Gastrocnemius medialis (tissue), 4 donors: Measurements from ENCODE around the gene GNAO1. TPM values are rescaled to one million over a fixed set of nuclear protein-coding genes. Genes with fewer than 3 reads are reported as not detected.

Experiments used
- ATAC-seq, 2 donors: fragments of 150-250 bp; one replicate each; pipeline ENCODE4 v1.9.1; 2016
- DNase-seq, 2 donors: peaks; one replicate each; pipeline ENCODE4 v3.0.0-alpha.2; 2019
- H3K27ac ChIP-seq, 4 donors: fragments of 200-600 bp; sonication (generic); 1 replicate in 1 of 4; 2 replicates in 3 of 4; pipeline ENCODE4 v1.5.1; 2016 to 2018; ENCODE audit warnings: mild to moderate bottlenecking in 2 of 4, moderate library complexity in 1 of 4
- H3K27me3 ChIP-seq, 3 donors: fragments of 200-600 bp; sonication (generic) in 2 of 3; 1 replicate in 1 of 3; 2 replicates in 2 of 3; pipeline versions ENCODE4 v1.5.1 to v1.6.0; 2016 to 2019; ENCODE audit warnings: mild to moderate bottlenecking in 1 of 3, moderate library complexity in 1 of 3
- H3K36me3 ChIP-seq, 2 donors: fragments of 200-600 bp; sonication (generic) in 1 of 2; one replicate each; pipeline ENCODE4 v1.5.1; 2017 to 2018
- H3K4me1 ChIP-seq, 2 donors: fragments of 200-600 bp; sonication (generic) in 1 of 2; one replicate each; pipeline ENCODE4 v1.5.1; 2016 to 2017; ENCODE audit warnings: mild to moderate bottlenecking in 2 of 2
- H3K4me3 ChIP-seq, 4 donors: fragments of 200-600 bp; sonication (generic) in 3 of 4; 1 replicate in 1 of 4; 2 replicates in 3 of 4; pipeline ENCODE4 v1.5.1; 2016 to 2019; ENCODE audit warnings: mild to moderate bottlenecking in 2 of 4
- H3K9me3 ChIP-seq, 3 donors: fragments of 200-600 bp; sonication (generic) in 2 of 3; 1 replicate in 1 of 3; 2 replicates in 2 of 3; pipeline ENCODE4 v1.5.1; 2016 to 2019
- CTCF ChIP-seq, 5 experiments: fragments of 450-650 bp in 3 of 5; fragments of 200-600 bp in 2 of 5; sonication (generic) in 2 of 5; IDR thresholded peaks in 4 of 5; conservative IDR thresholded peaks in 1 of 5; 1 replicate in 4 of 5; 2 replicates in 1 of 5; pipeline ENCODE4 v1.5.1; 2016 to 2019; ENCODE audit warnings: antibody characterized with exemption in 5 of 5, mild to moderate bottlenecking in 3 of 5, moderate library complexity in 3 of 5
- POLR2A ChIP-seq, 2 donors: fragments of 450-650 bp; IDR thresholded peaks; one replicate each; pipeline ENCODE4 v1.6.1; 2017; ENCODE audit warnings: antibody characterized with exemption in 2 of 2, mild to moderate bottlenecking in 2 of 2, moderate library complexity in 2 of 2
- in situ Hi-C, 4 donors: fragments of 200-750 bp; cut with MboI; loops; one replicate each; pipeline versions ENCODE4 v1.15.0 to v1.8.0; 2017; ENCODE audit warnings: low sequenced_read_pairs in 4 of 4
- intact Hi-C: fragments of 100-400 bp; cut with DNase I; formaldehyde crosslinking; loops from one replicate; pipeline ENCODE4 v1.15.1; 2023; ENCODE audit warnings: low total_unique reads
- total RNA-seq, 4 donors: library from RNA; depleted of rRNA; stranded (reverse); fragments of >200 nt; gene quantifications; one replicate each; pipeline versions ENCODE4 v1.1.0 to v1.2.3, GENCODE V29; 2016

Gene GNAO1
- total RNA-seq, 4 donors from 2014 or later = 0.25 to 2.0 (median 0.79) TPM

GRCh38 chr16:56289416-56289815, 98.1 kb downstream of the GNAO1 start:
- Histone ChIP-seq H3K27ac (no peak overlapping the region), H3K36me3 (no peaks in the 10 kb centered on the region), H3K9me3 (no peaks in the 10 kb centered on the region), H3K27me3 (no peaks in the 10 kb centered on the region), H3K4me3 (no peak overlapping the region), H3K4me1 (no peaks in the 10 kb centered on the region)
- no peak for ATAC-seq
- intact Hi-C loops = no loop called here
- no peak for DNase-seq
- no peak for TF ChIP-seq CTCF (IDR thresholded peaks at IDR 0.05 in 4 of 5, conservative IDR thresholded peaks at IDR 0.05 in 1 of 5)
- no peak for TF ChIP-seq POLR2A (IDR thresholded peaks at IDR 0.05)
- in situ Hi-C loops = no loop called here

GRCh38 chr16:56289862-56290261, 98.6 kb downstream of the GNAO1 start:
- no peak overlapping the region for H3K4me3 ChIP-seq
- no peak for ATAC-seq
- TF ChIP-seq CTCF (IDR thresholded peaks at IDR 0.05 in 4 of 5, conservative IDR thresholded peaks at IDR 0.05 in 1 of 5) (no peak), POLR2A (IDR thresholded peaks at IDR 0.05) (no peak)
- in situ Hi-C loops = no loop called here
- no peaks in the 10 kb centered on the region for H3K9me3 ChIP-seq
- no peaks in the 10 kb centered on the region for H3K27me3 ChIP-seq
- H3K27ac ChIP-seq = no peak overlapping the region
- intact Hi-C loops = no loop called here
- H3K36me3 ChIP-seq = no peaks in the 10 kb centered on the region
- no peak for DNase-seq
- H3K4me1 ChIP-seq = peaks cover 0 to under 1% of the 10 kb centered on the region in 2 donors

GRCh38 chr16:56294014-56294413, 102.7 kb downstream of the GNAO1 start:
- ATAC-seq = no peak
- intact Hi-C loops = no loop called here
- Histone ChIP-seq H3K4me3 (no peak overlapping the region), H3K36me3 (no peaks in the 10 kb centered on the region), H3K27me3 (no peaks in the 10 kb centered on the region), H3K27ac (no peak overlapping the region), H3K9me3 (no peaks in the 10 kb centered on the region), H3K4me1 (peaks cover 11 to 16% of the 10 kb centered on the region in 2 donors)
- no peak for DNase-seq
- in situ Hi-C loops = no loop called here
- TF ChIP-seq CTCF (IDR thresholded peaks at IDR 0.05 in 4 of 5, conservative IDR thresholded peaks at IDR 0.05 in 1 of 5) (no peak), POLR2A (IDR thresholded peaks at IDR 0.05) (no peak)

- Histone ChIP-seq H3K36me3 (no peaks in the 10 kb centered on the region), H3K9me3 (no peaks in the 10 kb centered on the region), H3K4me3 (no peak overlapping the region), H3K4me1 (peaks cover 11 to 16% of the 10 kb centered on the region in 2 donors), H3K27ac (no peak overlapping the region), H3K27me3 (no peaks in the 10 kb centered on the region)
- in situ Hi-C loops (no loop called here), intact Hi-C loops (no loop called here)
- no peak for DNase-seq
- ATAC-seq = no peak
- TF ChIP-seq POLR2A (IDR thresholded peaks at IDR 0.05) (no peak), CTCF (IDR thresholded peaks at IDR 0.05 in 4 of 5, conservative IDR thresholded peaks at IDR 0.05 in 1 of 5) (no peak)
Measured at GRCh38 chr16:56294579-56294978, 103.3 kb downstream of the GNAO1 start.

GRCh38 chr16:56295059-56295665, 103.9 kb downstream of the GNAO1 start:
- Histone ChIP-seq H3K9me3 (no peaks in the 10 kb centered on the region), H3K36me3 (no peaks in the 10 kb centered on the region), H3K27me3 (no peaks in the 10 kb centered on the region), H3K27ac (no peak overlapping the region), H3K4me3 (no peak overlapping the region), H3K4me1 (peaks cover 11 to 16% of the 10 kb centered on the region in 2 donors)
- DNase-seq = no peak
- intact Hi-C loops (no loop called here), in situ Hi-C loops (no loop called here)
- no peak for TF ChIP-seq POLR2A (IDR thresholded peaks at IDR 0.05)
- TF ChIP-seq CTCF (IDR thresholded peaks at IDR 0.05 in 4 of 5, conservative IDR thresholded peaks at IDR 0.05 in 1 of 5) = no peak
- ATAC-seq = no peak
